Ureter (tissue), 1 donor: ENCODE results near the gene LTB. TPM values are rescaled to one million over a fixed set of nuclear protein-coding genes. Genes with fewer than 3 reads are reported as not detected.
"Not testable (repeated sequence)": the region's sequence is repeated elsewhere in the genome, so short reads cannot be mapped to it uniquely, and the experiment has no call there.

Experiments used
- DNase-seq: peaks from one replicate; pipeline ENCODE4 v3.0.0-alpha.2; 2020; ENCODE audit warnings: low spot score
- total RNA-seq: library from RNA; stranded (reverse); gene quantifications from one replicate; pipeline ENCODE4 v1.2.4, GENCODE V29; 2023
- donor health status: DM: yes; HTN: yes; CAD: no.

Gene LTB
- total RNA-seq, 1 donor from 2014 or later, result 0.42 TPM

DNA sequence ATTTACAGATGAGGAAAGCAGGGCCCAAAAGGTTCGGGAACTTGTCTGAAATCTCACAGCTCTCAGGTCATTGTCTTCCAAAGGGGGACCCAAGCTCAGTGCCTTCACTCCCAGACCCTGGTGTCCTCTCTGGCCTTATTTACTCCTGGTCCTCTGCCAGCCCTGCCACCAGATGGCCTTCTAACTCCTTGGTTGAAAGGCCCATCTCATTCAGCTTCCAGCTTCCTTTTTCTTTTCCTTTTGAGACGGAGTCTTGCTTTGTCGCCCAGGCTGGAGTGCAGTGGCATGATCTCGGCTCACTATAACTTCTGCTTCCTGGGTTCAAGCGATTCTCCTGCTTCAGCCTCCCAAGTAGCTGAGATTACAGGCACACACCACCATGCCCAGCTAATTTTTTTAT, 30.9 kb downstream of the LTB start:
- DNase-seq, result not testable (repeated sequence)

DNA sequence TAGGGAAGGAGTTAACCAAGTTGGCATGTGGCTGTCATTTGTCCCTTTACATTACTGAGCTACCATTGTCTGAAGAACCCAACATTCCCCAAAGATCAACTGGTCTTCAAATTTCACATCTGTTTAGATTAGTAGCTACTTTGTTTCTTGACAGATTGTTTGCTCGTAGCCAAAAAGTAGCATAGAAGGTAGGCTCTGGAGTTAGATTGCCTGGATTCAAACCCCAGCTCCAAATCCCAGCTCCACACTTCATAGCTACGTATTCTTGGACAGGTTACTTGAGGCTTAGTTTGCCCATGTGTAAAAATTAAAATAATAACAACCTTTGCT, 33.7 kb downstream of the LTB start:
- no peak for DNase-seq

GRCh38 chr6:31547727-31548543, 34.3 kb downstream of the LTB start:
- no peak for DNase-seq

GRCh38 chr6:31546958-31547726, 35.1 kb downstream of the LTB start, which contains the start of gene NFKBIL1:
Gene NFKBIL1, plus strand, starts transcription at chr6:31547608. Its CDS starts 87 bp downstream, at chr6:31547695.
- peak; percentile 96 for DNase-seq

DNA sequence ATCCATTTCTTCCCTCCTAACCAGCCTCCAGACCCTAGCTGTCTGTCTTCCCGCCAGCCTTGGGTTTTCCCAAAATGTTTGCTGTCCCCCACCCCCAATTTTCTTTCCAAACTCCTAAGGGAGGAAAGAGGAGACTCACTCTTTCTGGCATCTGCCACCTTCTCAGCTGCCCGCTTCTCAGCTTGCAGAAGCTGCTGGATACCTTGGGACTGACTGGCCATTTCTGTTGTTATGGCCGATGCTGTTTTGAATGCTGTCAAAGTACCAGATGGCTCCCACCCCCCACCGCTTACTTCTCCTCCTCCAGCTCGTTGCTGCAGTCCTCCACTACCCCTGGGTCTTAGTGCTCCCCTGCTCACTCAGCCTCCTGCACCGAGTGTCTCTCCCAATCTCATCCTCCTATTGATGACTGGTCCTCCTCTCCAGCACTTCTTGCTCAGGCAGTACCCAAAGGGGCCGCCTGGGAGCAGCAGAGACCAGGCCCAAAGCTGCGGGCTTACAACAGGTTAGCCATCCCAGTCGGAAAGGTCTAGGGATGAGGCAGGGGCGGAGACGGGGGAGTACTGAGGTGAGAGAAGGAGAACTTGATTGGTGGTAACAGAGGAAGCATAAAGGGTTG, 35.8 kb downstream of the LTB start, which contains the start of gene ATP6V1G2:
Gene ATP6V1G2, minus strand, starts transcription at position 270 of the 619 bp plus-strand sequence. Its CDS starts 49 bp downstream, at position 221.
- peak; percentile 92 for DNase-seq

- DNase-seq, result no peak
Measured at GRCh38 chr6:31545291-31545690, 36.9 kb downstream of the LTB start.

- DNase-seq, result no peak
Measured at GRCh38 chr6:31544676-31545075, 37.5 kb downstream of the LTB start.

DNA sequence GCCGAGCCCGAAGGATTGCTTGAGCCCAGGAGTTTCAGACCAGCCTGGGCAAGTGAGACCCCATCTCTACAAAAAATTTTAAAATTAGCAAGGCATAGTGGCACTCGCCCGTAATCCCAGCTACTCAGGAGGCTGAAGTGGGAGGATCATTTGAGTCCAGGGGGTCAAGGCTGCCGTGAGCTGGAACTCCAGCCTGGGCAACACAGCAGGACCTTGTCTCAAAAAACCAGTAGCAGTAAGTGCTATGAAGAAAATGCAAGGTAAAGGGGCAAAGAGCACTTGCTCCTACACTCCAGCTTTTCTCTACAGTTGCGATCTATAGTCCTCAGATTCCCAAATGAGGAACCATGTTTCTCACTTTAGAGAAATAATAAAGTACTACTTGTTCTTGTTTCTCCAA, 38.6 kb downstream of the LTB start:
- DNase-seq, result no peak

DNA sequence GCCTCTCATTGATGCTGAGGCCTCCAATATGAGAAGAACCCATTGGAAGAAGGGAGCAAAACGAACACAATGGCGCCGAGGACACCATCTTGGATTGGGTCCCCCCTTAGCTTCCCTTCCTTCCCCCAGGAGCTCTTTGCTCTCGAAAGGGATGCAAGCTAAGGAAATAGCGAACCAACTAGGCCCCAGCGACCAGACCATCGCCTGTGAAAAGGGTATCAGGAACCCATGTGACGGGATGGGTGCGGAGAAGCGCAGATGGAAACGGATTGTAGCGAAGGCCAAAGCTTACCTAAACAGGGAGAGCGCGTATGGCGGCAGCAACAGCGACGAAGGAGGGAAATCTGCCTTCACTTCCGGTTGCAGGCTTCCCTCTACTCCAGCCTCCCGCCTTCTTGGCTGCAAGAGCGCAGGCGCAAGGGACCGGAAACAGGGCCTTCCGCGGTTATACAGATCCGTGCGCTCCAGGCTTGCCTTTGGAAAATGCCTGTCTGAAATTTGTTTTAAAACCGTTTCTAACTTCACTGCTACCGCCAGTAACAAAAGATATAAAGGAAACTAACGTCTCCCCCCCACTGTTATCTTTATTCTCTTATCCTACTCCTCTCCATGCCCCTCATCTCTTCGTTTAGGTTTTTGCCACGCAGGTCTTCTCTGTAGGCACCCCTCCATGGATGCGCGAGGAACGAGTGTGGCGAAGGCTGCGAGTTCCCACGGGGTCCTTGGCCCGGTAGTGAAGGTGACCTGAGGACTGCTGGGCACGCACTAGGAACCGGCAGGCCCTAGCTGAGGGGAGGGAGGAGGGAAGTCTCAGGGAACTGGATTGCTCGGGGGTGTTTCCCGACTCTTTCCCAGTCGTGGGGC, 40.3 kb downstream of the LTB start, which contains the start of gene DDX39B:
Gene DDX39B, minus strand, starts transcription at position 346 of the 864 bp plus-strand sequence. CDS start 1,471 bp downstream, outside the sequence.
- peak; percentile 97 for DNase-seq

DNA sequence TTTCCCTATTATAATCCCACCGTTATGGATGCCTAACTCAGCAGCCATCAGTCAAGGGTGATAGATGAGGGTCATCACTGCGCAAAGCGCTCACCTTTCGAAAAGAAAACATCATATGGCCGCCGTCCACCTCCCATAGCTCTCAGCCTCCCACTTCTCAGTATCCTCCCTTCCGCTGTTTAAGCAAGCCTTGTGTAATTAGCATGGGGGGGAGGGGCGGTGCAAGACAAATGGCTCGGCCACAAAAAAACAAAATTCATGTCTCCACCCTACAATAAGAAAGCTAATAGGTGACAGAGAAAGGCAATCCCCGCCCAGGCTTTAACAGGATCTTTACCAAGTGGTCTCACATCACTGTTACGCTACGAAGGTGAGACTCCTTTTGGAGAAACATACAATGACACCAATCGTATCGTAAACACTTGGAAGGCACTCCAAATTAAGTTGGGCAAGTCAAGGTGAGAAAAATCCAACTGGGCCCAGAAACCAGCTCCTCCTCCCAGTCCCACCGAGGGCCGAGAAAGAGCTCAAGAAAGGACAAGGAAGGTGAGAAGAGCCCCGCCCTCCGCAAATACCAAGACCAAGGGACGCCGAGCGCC, 41.1 kb downstream of the LTB start:
- DNase-seq, result peak; percentile 69

DNA sequence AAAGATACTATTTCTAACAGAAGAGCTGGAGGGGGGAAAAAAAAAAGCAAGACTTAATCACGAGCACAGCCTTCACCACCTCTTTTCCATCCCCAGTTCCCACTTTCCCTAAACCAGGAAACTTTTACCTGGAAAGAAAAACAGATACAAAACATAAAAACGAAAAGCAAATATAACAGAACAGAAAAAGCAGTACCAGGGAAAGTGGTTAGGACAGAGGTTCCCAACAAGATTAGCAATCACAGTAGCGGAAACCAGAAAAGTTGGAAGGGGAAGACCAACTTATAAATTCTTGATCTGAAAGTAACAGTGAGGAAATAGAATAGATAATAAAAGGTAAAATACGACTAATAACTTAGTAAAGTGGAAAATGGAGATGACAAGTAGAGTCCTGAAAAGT, 41.6 kb downstream of the LTB start:
- no peak for DNase-seq

- DNase-seq, result no peak
Measured at GRCh38 chr6:31538805-31539400, 43.3 kb downstream of the LTB start.

DNA sequence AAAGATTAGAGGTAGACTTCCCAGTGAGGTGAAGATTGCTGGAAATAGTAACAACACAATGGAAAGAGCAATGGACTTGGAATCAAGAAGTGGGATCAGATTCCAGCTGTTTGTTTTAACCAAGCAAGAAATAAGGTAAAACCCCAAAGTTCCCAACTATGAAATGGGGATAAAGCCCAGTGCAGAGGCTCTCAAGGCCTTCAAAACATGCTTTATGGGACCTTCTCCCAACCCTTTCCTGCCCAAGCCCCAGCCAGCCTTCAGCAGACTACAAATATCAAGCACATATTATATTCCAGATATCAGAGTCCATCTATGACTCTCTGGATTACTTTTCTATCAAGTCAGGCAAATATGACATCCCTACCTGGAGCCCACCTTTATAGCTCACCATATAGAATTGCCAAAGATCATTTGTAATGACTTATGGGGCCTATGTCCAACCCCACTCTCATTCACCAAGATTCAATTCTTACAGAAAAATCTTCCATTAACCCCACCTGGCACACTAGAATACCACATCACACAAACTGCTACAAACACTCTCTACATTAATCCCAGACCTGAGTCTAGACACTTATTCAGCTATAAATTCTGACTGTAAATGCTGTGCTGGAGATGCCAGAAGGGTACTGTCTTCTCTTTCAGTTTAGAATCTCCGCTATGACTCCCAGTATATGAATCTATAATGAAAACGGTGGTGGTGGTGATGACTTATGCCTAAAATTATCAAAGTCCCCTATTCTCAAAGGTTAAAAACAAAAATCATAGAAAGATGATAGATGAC, 46.5 kb downstream of the LTB start:
- no peak for DNase-seq

GRCh38 chr6:31534521-31535040, 47.6 kb downstream of the LTB start:
- DNase-seq, result no peak

GRCh38 chr6:31534011-31534410, 48.2 kb downstream of the LTB start:
- DNase-seq, result no peak

DNA sequence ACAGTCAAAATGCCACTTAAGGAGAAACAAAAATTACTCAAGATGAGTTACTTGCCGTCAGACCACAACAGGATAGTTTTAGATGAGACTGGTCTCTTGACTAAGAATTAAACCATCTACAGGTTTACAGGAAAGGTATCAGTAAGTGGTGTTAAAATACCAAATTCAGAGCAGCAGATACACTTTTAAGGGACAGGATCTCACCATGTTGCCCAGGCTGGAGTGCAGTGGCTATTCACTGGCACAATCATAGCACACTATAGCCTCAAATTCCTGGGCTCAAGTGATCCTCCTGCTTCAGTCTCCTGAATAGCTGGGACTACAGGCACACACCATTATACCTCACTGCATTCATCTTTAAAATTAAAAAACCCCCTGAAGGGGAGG, 48.8 kb downstream of the LTB start:
- no peak for DNase-seq

GRCh38 chr6:31532644-31533454, 49.4 kb downstream of the LTB start:
- no peak for DNase-seq

GRCh38 chr6:31531771-31532643, 50.2 kb downstream of the LTB start:
- no peak for DNase-seq
